Hepatic stellate cell (primary cell): ENCODE measurements around the gene DLG2.

ENCODE experiments used
- DNase-seq: peaks from one replicate; pipeline ENCODE4 v3.0.0; 2011; ENCODE audit warnings: low spot score

DLG2 gene

DNA sequence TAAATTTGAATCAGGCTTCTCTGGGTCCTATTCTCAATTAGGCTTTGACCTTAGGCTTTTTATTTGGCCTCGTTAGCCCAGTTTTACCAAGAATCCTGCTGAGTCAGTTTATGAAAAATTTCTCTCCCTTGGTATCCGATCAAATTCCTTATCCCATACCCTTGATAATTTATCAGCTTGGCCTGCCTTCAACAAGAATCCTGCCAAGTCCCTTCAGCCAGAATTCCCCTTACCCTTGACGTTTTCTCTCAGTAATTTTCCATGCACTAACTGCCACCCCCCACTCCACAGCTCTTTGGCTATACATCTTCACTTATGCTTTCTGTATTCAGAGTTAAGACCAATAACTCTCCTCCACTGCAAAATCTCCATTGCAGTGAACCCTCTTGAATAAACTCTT is 1530.0 kb downstream of the DLG2 start:
- DNase-seq = no peak

DNA sequence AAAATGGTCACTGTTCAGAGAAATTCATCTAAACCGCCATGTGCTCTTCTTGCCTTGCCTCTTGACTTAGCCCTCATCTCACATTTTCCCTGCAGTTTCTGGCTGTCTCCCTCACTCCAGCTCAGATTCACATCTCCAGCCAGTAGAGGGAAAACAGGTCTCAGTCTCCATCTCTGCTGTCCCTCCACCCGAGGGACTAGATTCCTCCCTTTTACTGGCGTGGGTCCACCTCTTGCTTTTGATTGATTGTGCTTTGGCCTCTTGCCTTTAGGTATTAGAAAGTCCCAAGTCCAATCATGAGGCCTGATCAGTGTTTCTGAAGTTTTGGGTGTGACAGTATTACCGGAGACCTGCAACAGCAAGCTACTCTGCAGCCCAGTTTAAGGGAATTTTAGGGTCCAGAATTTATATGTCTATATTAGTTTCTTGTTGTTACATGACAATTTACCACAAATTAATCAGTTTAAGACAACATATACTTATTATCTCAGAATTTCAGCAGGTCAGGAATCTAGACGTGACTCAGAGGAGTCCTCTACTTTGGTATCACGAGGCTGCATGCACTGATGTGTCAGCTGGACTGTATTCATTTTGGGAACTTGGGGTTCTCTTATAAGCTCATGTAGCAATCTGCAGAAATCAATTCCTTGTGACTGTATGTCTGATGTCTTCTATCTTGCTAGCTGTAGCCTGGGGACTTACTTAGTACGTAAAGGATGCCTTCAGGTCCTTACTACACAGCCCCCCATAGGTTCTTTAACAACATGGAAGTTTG is 1535.7 kb downstream of the DLG2 start:
- no peak for DNase-seq

DNA sequence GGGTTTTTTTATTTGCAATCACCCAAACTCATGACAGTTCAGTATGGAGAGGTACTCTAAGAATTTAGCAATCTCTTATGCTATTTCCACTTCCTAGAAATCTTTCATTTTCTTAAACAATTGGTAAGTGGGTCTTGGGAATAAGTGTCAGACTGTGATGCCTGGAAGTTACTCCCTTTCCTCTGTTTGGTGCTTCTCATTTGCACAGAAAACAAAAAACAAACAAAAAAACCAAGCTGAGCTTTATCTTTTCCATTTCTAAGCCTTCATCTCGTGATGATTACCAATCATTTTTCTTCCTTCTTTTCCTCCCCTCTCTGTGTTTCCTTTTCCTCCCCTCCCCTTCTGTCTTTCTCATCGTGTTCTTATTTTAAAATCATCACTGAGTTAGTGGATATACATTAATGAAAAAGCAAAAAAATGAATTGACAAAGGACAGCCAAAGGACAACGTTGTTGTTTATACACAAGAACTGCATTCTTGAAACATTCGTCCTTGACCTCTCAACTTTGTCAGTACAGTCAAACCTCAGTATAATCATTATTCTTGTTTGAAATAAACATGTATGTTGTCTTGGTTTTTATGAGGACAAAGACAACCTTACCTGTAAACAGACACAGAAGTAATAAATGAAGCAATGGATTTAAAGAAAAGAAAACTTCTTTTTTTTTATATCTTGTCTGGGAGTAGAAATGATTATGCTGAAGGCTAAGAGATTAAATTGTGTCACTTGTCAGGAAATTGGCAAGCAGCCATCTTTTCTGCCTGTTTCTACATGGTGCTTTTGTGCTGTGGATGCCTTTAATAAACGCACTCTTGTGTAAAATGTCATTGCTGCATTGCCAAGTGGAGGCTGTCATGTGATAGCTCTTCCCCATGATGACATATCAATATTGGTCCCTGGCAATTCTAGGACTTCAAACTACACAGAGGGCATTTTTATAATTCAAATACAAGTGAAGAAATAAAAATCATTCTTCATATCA is 1537.8 kb downstream of the DLG2 start:
- no peak for DNase-seq

DNA sequence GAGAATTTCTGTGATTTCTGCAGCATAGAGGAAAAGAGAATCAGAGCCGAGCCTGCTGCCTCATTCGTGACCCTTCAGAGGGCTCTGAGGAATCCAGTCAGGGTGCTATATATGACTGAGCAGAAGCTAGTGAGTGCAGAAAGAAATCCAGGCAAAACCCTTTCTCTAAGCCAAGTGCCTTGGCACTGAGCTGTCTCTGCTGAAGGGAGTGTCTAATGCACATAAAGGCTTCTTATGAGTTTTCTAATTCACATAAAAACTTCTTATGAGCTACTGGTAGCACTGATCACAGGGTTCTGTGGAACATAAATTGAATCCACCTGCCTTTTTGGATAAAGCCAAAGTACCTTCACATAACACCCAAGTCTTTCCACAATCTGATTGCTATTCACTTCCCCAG is 1555.3 kb downstream of the DLG2 start:
- DNase-seq = no peak

DNA sequence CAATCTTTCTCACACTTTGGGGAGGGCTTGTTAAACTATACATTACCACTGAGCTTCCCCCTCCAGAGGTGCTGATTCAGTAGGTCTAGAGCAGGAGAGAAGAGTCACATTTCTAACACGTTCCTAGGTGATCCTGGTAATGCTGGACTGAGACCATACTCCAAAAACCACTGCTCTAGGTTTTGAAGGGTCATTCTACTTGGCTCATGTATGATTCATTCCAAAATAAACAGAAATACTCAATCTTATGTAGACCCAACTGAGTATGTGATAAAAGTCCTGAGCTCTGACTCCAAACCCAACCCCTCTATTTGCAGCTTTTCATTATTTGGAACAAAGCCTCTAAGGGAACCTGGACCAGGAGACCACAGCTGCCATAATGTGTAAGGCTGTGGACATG is 1558.1 kb downstream of the DLG2 start:
- DNase-seq = no peak

DNA sequence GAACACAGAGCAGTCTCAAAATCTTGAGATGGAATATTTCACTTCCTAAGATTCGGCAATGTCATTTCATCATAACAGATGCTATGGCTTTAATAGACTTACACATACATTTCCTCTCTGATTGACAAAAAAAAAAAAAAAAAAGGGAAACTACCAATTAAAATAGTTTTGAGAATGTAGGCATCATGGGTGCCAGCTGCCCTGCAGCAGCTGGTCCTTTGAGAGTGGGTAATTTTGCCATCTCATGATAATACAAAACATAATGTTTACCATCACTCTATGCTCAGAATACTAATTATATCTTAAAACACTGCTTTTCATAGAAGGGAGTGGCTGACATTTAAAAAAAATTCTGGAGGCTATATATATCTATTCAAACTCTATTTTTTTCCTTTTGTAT is 1565.4 kb downstream of the DLG2 start:
- DNase-seq = no peak

DNA sequence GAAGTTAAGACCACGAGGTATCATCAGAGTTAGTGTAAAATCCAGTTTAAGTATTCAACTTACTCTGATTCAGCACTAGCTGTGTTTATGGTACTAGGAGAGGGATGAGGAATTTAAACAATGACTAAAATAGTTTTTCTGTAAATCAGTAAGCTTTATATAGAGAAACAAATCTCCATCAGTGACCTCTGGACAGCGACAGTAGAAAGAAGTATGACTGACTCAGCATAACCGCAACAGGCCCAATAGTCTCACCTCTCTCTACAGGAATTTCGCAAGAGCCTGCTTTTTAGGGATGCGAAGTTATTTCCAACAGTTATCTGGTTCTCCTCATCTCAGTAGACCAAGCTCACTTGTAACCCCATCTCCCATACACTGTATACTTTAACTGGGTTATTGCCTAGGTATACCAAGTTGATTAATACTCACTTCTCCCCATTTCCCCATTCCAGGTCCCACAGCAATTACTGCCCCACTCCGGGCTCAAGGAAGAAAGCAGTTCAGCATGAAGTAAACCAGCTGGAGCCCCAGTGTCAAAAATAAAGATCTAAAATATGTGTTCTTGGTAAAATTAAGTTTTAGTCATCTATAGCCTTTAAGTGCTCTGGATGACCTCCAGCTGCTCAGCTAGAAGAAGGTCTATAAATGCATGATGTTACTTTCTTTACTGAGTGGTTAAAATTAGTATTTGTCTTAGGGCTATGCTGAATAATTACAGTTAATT is 1570.3 kb downstream of the DLG2 start:
- no peak for DNase-seq

DNA sequence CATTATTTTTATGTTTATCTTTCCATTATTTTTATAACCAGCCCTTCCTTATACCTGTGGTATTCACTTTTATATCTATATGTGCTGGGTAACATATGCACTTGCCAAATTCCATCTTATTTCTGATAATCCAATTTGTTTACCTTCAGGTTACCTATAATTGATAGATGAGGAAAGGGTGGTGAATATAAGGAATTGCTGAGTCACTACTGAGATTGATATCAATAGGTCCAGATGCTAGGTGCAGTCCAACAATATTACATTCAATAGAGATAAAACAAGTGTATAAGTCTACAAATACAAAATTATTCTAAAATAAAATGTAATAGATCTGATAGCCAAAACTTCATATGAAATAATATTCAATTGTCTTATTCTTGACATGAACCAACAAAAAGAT is 1582.0 kb downstream of the DLG2 start:
- no peak for DNase-seq

DNA sequence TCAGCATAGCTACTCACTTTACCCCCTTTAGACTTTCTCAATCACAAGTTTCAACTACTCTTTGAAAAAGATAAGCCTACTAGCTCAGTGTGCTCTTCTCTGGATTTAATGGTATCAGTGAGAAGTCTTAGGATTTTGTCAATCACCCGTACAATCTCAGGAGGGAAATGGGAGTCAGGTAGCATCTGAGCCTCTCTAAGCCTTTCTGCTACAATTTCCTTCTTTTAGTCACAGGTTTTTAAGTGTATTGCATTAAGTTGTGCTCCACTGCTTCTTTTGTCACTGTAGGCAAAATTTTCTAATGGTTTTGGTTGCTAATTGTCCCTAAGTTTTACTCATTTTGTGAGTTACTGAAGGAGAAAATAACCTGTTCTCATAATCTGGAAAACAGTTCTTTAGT is 1582.4 kb downstream of the DLG2 start:
- no peak for DNase-seq

DNA sequence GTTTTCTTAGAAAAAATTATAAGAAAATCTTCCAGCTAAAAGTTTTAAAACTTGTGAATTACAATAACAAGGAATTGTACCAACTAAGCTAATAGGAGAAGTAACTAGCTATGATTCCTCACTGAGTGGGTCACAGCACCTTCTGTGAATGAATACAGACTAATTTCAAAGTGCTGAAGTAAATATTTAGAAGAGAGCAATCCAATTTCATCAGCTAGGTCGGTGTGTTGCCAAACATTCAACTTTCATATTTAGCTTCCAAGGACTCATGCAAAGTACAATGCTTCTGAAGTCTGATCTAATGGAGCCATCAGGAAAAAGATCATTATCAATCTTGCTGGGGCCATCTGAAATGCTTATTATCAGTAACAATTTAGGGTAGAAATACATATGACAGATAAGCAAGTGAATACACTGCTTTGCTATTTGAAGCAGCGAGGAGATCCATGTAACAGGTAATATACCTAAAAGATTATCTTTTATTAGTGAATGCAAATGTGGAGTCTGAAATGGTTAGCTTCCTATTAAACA is 1590.4 kb downstream of the DLG2 start:
- no peak for DNase-seq

DNA sequence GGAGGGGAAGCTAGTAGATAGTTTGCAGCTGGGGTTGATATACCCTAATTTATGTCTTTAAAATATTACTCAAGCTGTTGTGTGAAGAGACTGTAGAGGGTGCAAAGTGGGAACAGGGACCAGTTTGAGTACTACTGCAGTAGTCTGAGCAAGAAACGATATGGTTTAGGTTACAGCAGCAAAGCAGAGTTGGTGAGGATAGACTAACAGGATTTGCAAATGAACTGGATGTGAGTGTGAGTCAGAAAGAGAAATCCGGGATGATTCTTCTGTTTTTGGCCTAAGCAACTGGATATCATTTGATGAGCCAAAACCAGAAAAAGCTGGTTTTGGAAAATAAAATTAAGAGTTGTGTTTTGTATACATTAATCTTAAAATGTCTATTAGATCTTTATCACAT is 1591.5 kb downstream of the DLG2 start:
- no peak for DNase-seq

DNA sequence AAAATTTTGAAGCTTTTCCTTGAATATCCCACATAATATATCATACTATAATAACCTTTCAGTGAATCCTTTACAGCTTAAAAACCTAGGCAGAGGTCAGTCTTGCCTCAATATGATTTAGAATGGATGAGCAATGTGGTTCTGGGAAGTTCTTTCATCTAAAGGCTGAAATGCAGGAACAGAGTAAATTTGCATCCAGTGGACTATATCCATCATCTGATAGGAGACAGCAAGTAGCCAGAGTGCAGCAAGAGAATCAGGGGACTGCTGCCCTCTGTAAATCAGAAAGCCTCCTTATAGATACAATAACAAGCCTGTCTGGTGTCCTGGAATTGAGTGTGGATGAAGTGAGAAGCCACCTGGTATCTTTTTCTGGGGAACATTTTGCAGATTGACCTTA is 1592.7 kb downstream of the DLG2 start:
- DNase-seq = no peak

DNA sequence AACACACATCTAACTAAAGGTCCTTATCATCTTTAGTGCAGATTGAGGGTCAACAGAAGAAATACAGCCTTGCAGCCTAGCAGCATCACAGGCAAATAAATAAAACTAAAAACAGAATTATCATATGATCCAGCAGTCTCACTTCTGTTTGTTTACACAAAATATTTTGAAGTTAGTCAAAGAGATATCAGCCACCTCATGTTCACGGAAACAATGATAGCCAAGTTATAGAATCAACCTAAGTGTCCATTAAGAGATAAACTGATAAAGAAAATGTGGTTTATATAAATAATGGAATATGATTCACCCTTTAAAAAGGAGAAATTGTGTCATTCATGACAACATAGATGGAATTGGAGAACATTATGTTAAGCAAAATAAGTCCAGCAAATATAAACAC is 1602.9 kb downstream of the DLG2 start:
- DNase-seq = no peak

DNA sequence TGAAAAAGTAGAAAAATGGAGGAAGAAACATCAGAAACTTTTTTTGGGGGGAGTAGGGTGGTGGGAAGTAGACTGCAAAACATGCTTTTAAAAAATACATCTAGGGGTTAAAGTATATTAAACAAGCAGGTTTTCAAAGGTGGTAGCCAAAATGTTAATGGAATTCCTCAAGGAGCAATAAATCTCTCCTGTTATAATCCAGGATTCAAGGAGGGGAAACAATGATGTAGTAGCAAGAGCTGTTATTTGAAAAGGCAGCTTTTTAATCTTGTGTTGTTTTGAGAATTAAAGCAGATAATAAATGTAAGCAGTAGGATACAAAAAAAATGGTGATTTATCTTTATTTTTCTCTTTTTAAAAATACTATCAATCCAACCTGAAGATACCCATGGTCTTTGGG is 1604.4 kb downstream of the DLG2 start:
- no peak for DNase-seq

DNA sequence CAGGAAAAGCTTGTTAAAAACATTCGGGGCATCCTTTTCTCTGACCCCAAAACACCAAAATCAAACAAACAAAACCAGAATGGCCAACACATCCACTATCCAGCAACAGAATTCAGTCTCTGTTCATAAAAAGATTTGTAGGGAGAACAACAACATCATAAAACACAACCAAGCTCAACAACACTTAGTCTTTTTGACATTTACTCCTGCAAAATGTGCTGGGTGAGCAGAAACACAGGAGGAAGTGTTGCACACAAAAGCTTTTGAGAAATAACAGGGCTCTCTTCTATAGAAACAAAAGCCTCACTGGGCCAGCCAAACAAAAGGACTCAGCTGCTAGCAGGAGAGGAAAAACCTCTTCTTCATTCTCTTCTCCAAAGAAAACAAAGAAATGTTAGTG is 1604.9 kb downstream of the DLG2 start:
- no peak for DNase-seq

DNA sequence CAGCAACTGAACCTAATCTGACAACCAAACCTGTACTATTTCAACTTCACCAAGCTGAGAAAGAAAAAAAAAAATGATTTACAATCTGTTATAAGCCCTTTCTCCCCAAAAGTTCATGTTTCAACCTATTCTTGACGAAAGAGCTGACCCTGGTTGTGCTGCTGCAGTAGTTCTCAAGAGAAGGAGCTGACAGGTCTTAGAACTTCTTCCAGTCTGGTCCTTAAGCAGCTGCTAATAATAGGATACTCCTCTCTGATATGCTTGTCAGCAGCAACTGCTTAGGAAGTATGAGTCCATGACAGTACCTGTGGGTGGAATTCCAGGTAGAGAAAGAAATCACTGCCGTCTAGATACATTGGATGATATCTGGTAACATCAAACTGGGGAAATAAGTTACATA is 1605.9 kb downstream of the DLG2 start:
- no peak for DNase-seq

DNA sequence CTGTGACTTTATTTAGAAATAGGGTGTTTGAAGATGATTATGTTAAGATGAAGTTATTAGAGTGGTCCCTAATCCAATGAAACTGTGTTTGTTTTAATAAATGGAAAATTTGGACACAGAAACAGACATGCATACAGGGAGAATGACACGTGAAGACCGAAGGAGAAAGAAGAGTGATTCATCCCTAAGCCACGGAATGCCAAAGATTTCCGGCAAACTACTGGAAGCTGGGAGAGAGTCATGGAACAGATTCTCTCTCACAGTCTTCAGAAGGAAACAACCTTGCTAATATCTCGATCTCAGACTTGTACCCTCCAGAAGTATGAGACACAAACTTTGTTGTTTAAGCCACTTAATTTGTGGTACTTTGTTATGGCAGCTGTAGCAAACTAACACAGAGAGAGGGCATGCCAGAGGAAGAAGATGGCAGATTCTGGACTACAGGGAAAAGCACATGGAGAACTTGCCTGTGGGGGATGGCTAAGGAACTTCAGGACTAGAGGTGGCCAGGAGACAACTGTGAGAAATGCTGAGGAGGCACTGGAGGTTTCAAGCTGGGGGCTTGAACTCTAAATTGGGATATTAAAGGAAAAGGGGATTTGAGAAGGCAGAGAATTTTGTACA is 1607.5 kb downstream of the DLG2 start:
- DNase-seq = peak; percentile 3

DNA sequence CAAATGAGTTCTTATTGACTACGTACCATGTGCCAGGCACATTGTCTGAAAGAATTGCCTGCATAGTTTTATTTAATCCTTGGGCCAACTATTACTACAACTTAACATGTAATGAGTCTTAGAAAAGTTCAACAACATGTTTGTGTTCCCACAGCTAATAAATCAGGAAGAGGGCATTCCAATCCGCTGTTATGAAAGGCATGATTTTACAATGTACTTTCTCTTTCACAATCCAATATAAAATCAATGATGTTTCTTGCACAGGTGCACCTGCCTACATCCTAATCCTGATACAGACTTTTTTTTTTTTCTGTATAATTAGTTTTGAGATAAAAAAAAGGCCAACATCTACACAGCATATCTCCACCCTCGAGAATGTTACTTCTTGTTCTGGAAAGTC is 1612.6 kb downstream of the DLG2 start:
- DNase-seq = no peak

DNA sequence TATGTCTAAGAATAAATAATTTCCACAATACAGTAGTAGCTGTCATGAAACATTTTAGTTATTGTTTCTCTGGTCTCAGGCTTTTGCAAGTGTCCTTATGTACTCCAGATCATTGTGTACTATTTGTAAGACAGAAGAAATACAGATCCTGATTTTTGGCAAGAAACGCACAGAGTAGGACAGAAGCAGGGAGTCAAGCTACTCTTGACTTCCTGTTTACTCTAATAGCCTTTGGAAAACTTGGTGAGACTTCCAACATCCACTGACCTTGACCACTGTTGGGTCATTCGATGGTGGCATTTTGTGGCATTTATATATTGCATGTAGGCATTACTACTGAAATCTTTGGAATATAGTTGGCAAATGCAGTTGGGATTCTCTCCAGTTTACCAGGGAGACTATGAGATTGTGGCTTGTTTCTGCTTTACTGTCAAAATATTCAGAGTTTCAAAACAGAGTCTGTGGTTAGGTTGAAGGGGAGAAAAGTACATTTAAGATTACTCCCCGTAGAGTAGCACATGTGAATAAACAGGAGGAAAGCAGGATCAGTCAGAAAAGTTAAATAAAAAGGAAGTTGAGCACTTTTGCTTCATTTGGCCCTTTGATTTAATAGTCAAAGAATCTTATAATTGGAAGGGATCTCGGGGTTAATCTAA is 1614.8 kb downstream of the DLG2 start:
- DNase-seq = no peak

DNA sequence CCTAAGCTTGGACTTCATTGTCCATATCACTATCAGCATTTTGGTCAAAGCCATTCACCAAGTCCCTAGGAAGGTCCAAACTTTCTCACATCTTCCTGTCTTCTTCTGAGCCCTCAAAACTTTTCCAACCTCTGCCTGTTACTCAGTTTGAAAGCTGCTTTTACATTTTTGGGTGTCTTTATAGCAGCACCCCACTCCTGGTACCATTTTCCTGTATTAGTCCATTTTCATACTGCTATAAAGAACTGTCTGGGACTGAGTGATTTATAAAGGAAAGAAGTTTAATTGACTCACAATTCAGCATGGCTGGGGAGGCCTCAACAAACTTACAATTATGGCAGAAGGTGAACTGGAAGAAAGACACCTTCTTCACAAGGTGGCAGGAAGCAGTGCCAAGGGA is 1624.0 kb downstream of the DLG2 start:
- no peak for DNase-seq

DNA sequence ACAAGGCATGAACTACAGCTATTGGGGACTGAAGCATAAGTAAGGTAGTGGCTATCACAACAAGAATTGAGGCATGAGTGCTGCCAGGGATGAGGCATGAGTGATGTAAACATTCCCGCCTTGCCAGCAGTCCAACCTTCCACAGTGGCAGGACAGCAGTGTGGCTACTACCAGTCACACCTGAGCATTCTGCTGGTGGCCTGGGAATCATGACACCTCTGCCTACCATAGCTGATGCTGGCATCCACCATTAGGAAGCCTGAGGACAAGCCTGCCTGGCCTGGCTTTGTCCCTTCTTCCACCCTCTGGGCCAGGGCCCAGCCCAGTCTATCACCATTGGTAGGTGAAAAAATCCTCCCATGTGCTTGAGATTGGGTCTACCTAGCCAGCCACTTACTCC is 1628.2 kb downstream of the DLG2 start:
- no peak for DNase-seq
